ENCODE results near the gene TIAM1. TPM values are rescaled to one million over a fixed set of nuclear protein-coding genes. Genes with fewer than 3 reads are reported as not detected.

Gene TIAM1
- total and polyA plus RNA-seq, 2 donors from 2014 or later = 4.6 to 30.0 TPM

GRCh38 chr21:31185663-31186062 is 158.4 kb downstream of the TIAM1 start:
- H3K36me3 ChIP-seq (ENCODE audit: control insufficient read depth in 2 of 3, insufficient read depth in 3 of 3, low read length in 3 of 3) = no peaks in the 10 kb centered on the region

GRCh38 chr21:31184876-31185275 is 159.2 kb downstream of the TIAM1 start:
- Histone ChIP-seq H3K9me3 (ENCODE audit: control insufficient read depth in 2 of 3, insufficient read depth in 1 of 3, low read length in 3 of 3) (no peaks in the 10 kb centered on the region), H3K9ac (ENCODE audit: low read length in 3 of 3) (no peak overlapping the region), H3K27me3 (ENCODE audit: control insufficient read depth, insufficient read depth, low read length) (no peaks in the 10 kb centered on the region), H3K4me1 (ENCODE audit: control insufficient read depth in 2 of 3, insufficient read depth in 2 of 3, low read depth in 1 of 3, low read length in 3 of 3) (no peaks in the 10 kb centered on the region), H3K4me3 (ENCODE audit: low read length in 3 of 3) (no peak overlapping the region), H3K27ac (ENCODE audit: low read depth in 2 of 2, low read length in 2 of 2) (no peak overlapping the region), H3K36me3 (ENCODE audit: control insufficient read depth in 2 of 3, insufficient read depth in 3 of 3, low read length in 3 of 3) (no peaks in the 10 kb centered on the region)
- DNase-seq (no peak), FAIRE-seq (no peak)
- no peak for TF ChIP-seq CTCF (IDR thresholded peaks at IDR 0.05; ENCODE audit: borderline replicate concordance, extremely low read depth, insufficient read depth)
- intact Hi-C loops (cut with DNase I) = no loop called here

More at GRCh38 chr21:31185663-31186062, 158.4 kb downstream of the TIAM1 start:
- DNase-seq (no peak), FAIRE-seq (no peak)
- no peak for TF ChIP-seq CTCF (IDR thresholded peaks at IDR 0.05; ENCODE audit: borderline replicate concordance, extremely low read depth, insufficient read depth)
- Histone ChIP-seq H3K9ac (ENCODE audit: low read length in 3 of 3) (no peak overlapping the region), H3K27me3 (ENCODE audit: control insufficient read depth, insufficient read depth, low read length) (no peaks in the 10 kb centered on the region), H3K27ac (ENCODE audit: low read depth in 2 of 2, low read length in 2 of 2) (no peak overlapping the region), H3K9me3 (ENCODE audit: control insufficient read depth in 2 of 3, insufficient read depth in 1 of 3, low read length in 3 of 3) (no peaks in the 10 kb centered on the region), H3K4me3 (ENCODE audit: low read length in 3 of 3) (no peak overlapping the region), H3K4me1 (ENCODE audit: control insufficient read depth in 2 of 3, insufficient read depth in 2 of 3, low read depth in 1 of 3, low read length in 3 of 3) (no peaks in the 10 kb centered on the region)
- intact Hi-C loops (cut with DNase I) = no loop called here

GRCh38 chr21:31184459-31184858 is 159.6 kb downstream of the TIAM1 start:
- no peaks in the 10 kb centered on the region for H3K27me3 ChIP-seq (ENCODE audit: control insufficient read depth, insufficient read depth, low read length)
- TF ChIP-seq CTCF (IDR thresholded peaks at IDR 0.05; ENCODE audit: borderline replicate concordance, extremely low read depth, insufficient read depth) = no peak
- intact Hi-C loops (cut with DNase I) = no loop called here
- no peaks in the 10 kb centered on the region for H3K36me3 ChIP-seq (ENCODE audit: control insufficient read depth in 2 of 3, insufficient read depth in 3 of 3, low read length in 3 of 3)
- H3K9ac ChIP-seq (ENCODE audit: low read length in 3 of 3) = no peak overlapping the region
- DNase-seq = peak in 1 of 5 donors; percentile 32
- no peaks in the 10 kb centered on the region for H3K4me1 ChIP-seq (ENCODE audit: control insufficient read depth in 2 of 3, insufficient read depth in 2 of 3, low read depth in 1 of 3, low read length in 3 of 3)
- no peak overlapping the region for H3K4me3 ChIP-seq (ENCODE audit: low read length in 3 of 3)
- no peak overlapping the region for H3K27ac ChIP-seq (ENCODE audit: low read depth in 2 of 2, low read length in 2 of 2)
- no peak for FAIRE-seq
- H3K9me3 ChIP-seq (ENCODE audit: control insufficient read depth in 2 of 3, insufficient read depth in 1 of 3, low read length in 3 of 3) = no peaks in the 10 kb centered on the region

Data from kidney (tissue), 14 donors.